GM12878 (cell line): ENCODE results near the gene PILRB. TPM values are rescaled to one million over a fixed set of nuclear protein-coding genes. Genes with fewer than 3 reads are reported as not detected.
"Not testable (repeated sequence)": the region's sequence is repeated elsewhere in the genome, so short reads cannot be mapped to it uniquely, and the experiment has no call there.

Source experiments
- ATAC-seq: fragments of 200-7000 bp; cut with Tn5 transposase; 3 replicates; pipeline ENCODE4 v1.9.1; 2020; ENCODE audit warnings: mild to moderate bottlenecking, moderate library complexity
- BruUV-seq: library from RNA; stranded (reverse); fragments of 400-500 nt; replicated peaks from 2 replicates; lab custom pipeline; 2021; lab: Mats Ljungman, UMichigan
- CTCF ChIA-PET: fragments of 300-600 bp; sonication (Branson Sonifier 250); formaldehyde crosslinking; extraction: SDS; loops from one replicate; lab custom pipeline; 2021; ENCODE audit warnings: inconsistent platforms; lab: Yijun Ruan, JAX
- POLR2A ChIA-PET: fragments of 350-600 bp; formaldehyde crosslinking; extraction: SDS; loops from one replicate; lab custom pipeline; 2021; ENCODE audit warnings: inconsistent platforms; lab: Charles Lee
- RAD21 ChIA-PET: fragments of 300-600 bp; sonication (Branson Sonifier 250); formaldehyde crosslinking; loops from one replicate; lab custom pipeline; 2023; ENCODE audit warnings: antibody characterized with exemption; ENCODE audit not compliant: unreplicated experiment; lab: Charles Lee
- SMC1A ChIA-PET: fragments of 300-600 bp; sonication (Branson Sonifier 250); formaldehyde crosslinking; loops from one replicate; lab custom pipeline; 2023; ENCODE audit not compliant: unreplicated experiment, uncharacterized antibody; lab: Charles Lee
- DNase-seq: peaks from one replicate; pipeline ENCODE4 v3.0.0-alpha.2; 2011; ENCODE audit warnings: low read depth, low spot score
- FAIRE-seq: peaks from 3 replicates; lab custom pipeline; 2011; peaks lifted over from hg19 to GRCh38; lab: Jason Lieb, UNC
- H2AFZ ChIP-seq: 2 replicates; pipeline ENCODE4 v1.6.0; 2011; ENCODE audit warnings: low read depth, low read length, control low read depth; ENCODE audit not compliant: control insufficient read depth
- H3K27ac ChIP-seq: 2 replicates; pipeline ENCODE4 v1.5.1; 2011; ENCODE audit warnings: control low read depth; ENCODE audit not compliant: control insufficient read depth, insufficient read depth
- H3K27me3 ChIP-seq, 2 experiments: replicated peaks in 1 of 2; 2 replicates each; pipeline versions ENCODE4 v1.6.0 to v1.6.1; 2011; ENCODE audit warnings: low read length in 1 of 2; ENCODE audit not compliant: control insufficient read depth in 2 of 2, insufficient read depth in 2 of 2
- H3K36me3 ChIP-seq, 2 experiments: 2 replicates each; pipeline ENCODE4 v1.5.1; 2011; ENCODE audit warnings: low read length in 1 of 2; ENCODE audit not compliant: control insufficient read depth in 2 of 2, insufficient read depth in 2 of 2
- H3K4me1 ChIP-seq: 2 replicates; pipeline ENCODE4 v1.6.1; 2011; ENCODE audit warnings: mild to moderate bottlenecking, low read length, moderate library complexity, mixed read lengths; ENCODE audit not compliant: control insufficient read depth, insufficient read depth
- H3K4me2 ChIP-seq: 2 replicates; pipeline ENCODE4 v1.6.0; 2011; ENCODE audit warnings: control low read depth; ENCODE audit not compliant: control insufficient read depth, insufficient read depth
- H3K4me3 ChIP-seq: fragments of 200-600 bp; sonication (generic); 2 replicates; pipeline ENCODE4 v1.5.1; 2016
- H3K79me2 ChIP-seq: 2 replicates; pipeline ENCODE4 v1.6.0; 2011; ENCODE audit warnings: low read length; ENCODE audit not compliant: control insufficient read depth, insufficient read depth
- H3K9ac ChIP-seq: 2 replicates; pipeline ENCODE4 v1.8.0; 2011; ENCODE audit warnings: low read length, control low read depth, mixed read lengths; ENCODE audit not compliant: control insufficient read depth, insufficient read depth
- H3K9me3 ChIP-seq: replicated peaks from 3 replicates; pipeline ENCODE4 v1.5.1; 2011; ENCODE audit warnings: mild to moderate bottlenecking, low read length; ENCODE audit not compliant: control insufficient read depth, insufficient read depth
- H4K20me1 ChIP-seq: 2 replicates; pipeline ENCODE4 v1.6.0; 2011; ENCODE audit not compliant: control insufficient read depth, insufficient read depth
- DPF2 ChIP-seq: fragments of 450-650 bp; IDR thresholded peaks from 2 replicates; pipeline ENCODE4 v1.6.1; 2017; ENCODE audit warnings: mild to moderate bottlenecking
- MTA3 ChIP-seq: IDR thresholded peaks from 2 replicates; pipeline ENCODE4 v1.6.1; 2012; ENCODE audit warnings: low read length, inconsistent platforms, borderline replicate concordance
- POLR2A ChIP-seq: IDR thresholded peaks from 2 replicates; pipeline ENCODE4 v1.6.1; 2011; ENCODE audit warnings: low read depth, mild to moderate bottlenecking, low read length
- POLR2AphosphoS2 ChIP-seq: IDR thresholded peaks from 2 replicates; pipeline ENCODE4 v1.6.1; 2011; ENCODE audit warnings: low read depth, mild to moderate bottlenecking, low read length, improper control_type of control experiment, moderate library complexity
- STAT1 ChIP-seq: fragments of 450-650 bp; conservative IDR thresholded peaks from 2 replicates; pipeline ENCODE4 v1.6.1; 2014; ENCODE audit warnings: antibody characterized with exemption, mild to moderate bottlenecking
- WGBS: methylation state at CpG from one replicate; pipeline ENCODE4 v1.1.6; 2016; ENCODE audit warnings: low lambda C conversion rate; ENCODE audit not compliant: insufficient replicate concordance, insufficient coverage; ENCODE audit errors: missing lambda C conversion rate; 5-methylcytosine and 5-hydroxymethylcytosine counted together
- in situ Hi-C: fragments of 300-500 bp; cut with MboI; formaldehyde crosslinking; loops from 9 replicates; pipeline ENCODE4 v1.14.3; 2018; ENCODE audit warnings: mixed read lengths
- intact Hi-C: fragments of 100-400 bp; cut with micrococcal nuclease; formaldehyde crosslinking; loops from one replicate; pipeline ENCODE4 v1.14.2; 2022; ENCODE audit not compliant: unreplicated experiment
- polyA plus RNA-seq, 11 experiments: library from polyadenylated mRNA; depleted of rRNA in 4 of 11; unstranded in 6 of 11; stranded (reverse) in 5 of 11; fragments of >200 nt; fragmentation: Nextera tagmentation in 4 of 11; fragmentation: Illumina TruSeq in 1 of 11; extraction: Ambion mirVana in 4 of 11; extraction: Trizol in 1 of 11; gene quantifications; 1 replicate in 1 of 11; 2 replicates in 10 of 11; pipeline versions ENCODE4 v1.2.1 to v1.2.3, GENCODE V29; 2011 to 2016; ENCODE audit warnings: inconsistent platforms in 2 of 11, missing spikeins in 2 of 11, low read depth in 1 of 11
- total RNA-seq, 4 experiments: library from RNA; depleted of rRNA in 3 of 4; stranded (reverse); fragments of >200 nt in 3 of 4; fragmentation: Illumina TruSeq in 1 of 4; extraction: Trizol in 1 of 4; gene quantifications; 2 replicates each; pipeline versions ENCODE4 v1.2.1 to v1.2.3, GENCODE V29; 2013 to 2021

Gene PILRB
- total and polyA plus RNA-seq, 10 of the 15 experiments (the other 5 are each of a cell fraction or from before 2014, with no cell fraction given): 2.6 to 50.3 (median 22.0) TPM

DNA sequence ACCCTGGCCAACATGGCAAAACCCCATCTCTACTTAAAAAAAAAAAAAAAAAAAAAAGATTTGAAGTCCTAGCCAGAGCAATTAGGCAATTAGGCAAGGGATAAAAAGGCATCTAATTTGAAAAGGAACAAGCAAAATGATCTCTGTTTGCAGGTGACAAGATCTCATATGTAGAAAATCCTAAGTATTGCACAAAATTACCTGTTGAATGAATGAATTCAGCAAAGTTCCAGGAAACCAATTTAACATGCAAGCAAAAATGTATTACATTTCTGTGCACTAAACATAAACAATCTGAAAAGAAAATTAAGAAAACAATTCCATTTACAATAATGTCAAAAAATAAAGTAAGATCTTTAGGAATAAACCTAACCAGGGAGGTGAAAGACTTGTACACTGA, 5.2 kb downstream of the PILRB start:
- no TSS peak for BruUV-seq

DNA sequence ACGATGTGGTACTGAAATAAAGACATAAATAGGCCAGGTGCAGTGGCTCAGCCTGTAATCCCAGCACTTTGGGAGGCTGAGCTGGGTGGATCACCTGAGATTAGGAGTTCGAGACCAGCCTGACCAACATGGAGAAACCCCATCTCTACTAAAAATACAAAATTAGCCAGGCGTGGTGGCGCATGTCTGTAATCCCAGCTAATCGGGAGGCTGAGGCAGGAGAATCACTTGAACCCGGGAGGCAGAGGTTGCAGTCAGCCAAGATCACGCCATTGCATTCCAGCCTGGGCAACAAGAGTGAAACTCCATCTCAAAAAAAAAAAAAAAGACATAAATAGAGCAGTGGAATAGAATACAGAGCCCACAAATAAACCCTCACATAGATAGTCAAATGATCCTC, 5.9 kb downstream of the PILRB start:
- in situ Hi-C loops, BruUV-seq, FAIRE-seq, ATAC-seq, H3K4me2 ChIP-seq, DNase-seq, H3K79me2 ChIP-seq, H3K9ac ChIP-seq, H2AFZ ChIP-seq, H3K4me3 ChIP-seq, H3K27ac ChIP-seq, H4K20me1 ChIP-seq, H3K27me3 ChIP-seq, H3K9me3 ChIP-seq: not testable (repeated sequence)
- Histone ChIP-seq H3K4me1 (peaks cover 48% of the 10 kb centered on the region), H3K36me3 (peaks cover 15 to 26% of the 10 kb centered on the region in 2 experiments)
- intact Hi-C loops: loop anchor here (10.0 kb wide), 1 partner anchor 181 kb away; no protein-coding TSS in a partner anchor
- ChIA-PET CTCF (interaction anchor here (0.6 to 3.3 kb wide), 4 partner anchors 10 to 231 kb away, joined by 3 to 39 read pairs (median 8); no protein-coding TSS in a partner anchor), POLR2A (interaction anchor here (0.5 to 1.7 kb wide), 3 partner anchors 17 to 116 kb away, joined by 3 to 6 read pairs (median 4); no protein-coding TSS in a partner anchor), RAD21 (interaction anchor here (1.0 kb wide), 1 partner anchor 196 kb away, joined by 3 read pairs; no protein-coding TSS in a partner anchor), SMC1A (interaction anchor here (0.6 to 3.6 kb wide), 9 partner anchors 11 to 231 kb away, joined by 3 to 16 read pairs (median 6); no protein-coding TSS in a partner anchor)
- 97% methylated on average over 6 of the region's 7 CpGs for WGBS

More for the DNA sequence above, 5.2 kb downstream of the PILRB start:
- no peak for DNase-seq
- H3K9me3 ChIP-seq: no peaks in the 10 kb centered on the region
- ChIA-PET RAD21 (no interaction called here), SMC1A (no interaction called here), CTCF (no interaction called here), POLR2A (no interaction called here)
- no peak for ATAC-seq
- H3K4me1 ChIP-seq: peaks cover 46% of the 10 kb centered on the region
- intact Hi-C loops (loop anchor here (10.0 kb wide), 1 partner anchor 182 kb away; no protein-coding TSS in a partner anchor), in situ Hi-C loops (no loop called here)
- peaks cover 16 to 28% of the 10 kb centered on the region in 2 experiments for H3K36me3 ChIP-seq
- H2AFZ ChIP-seq: no peak overlapping the region
- H4K20me1 ChIP-seq: no peaks in the 10 kb centered on the region
- H3K79me2 ChIP-seq: no peaks in the 10 kb centered on the region
- FAIRE-seq: no peak
- TF ChIP-seq POLR2AphosphoS2: no peak
- no peak for TF ChIP-seq STAT1
- no peak for TF ChIP-seq POLR2A
- TF ChIP-seq MTA3: no peak
- TF ChIP-seq DPF2: no peak
- no peaks in the 10 kb centered on the region for H3K27me3 ChIP-seq
- H3K9ac ChIP-seq: no peak overlapping the region
- H3K4me2 ChIP-seq: no peak overlapping the region
- no peak overlapping the region for H3K4me3 ChIP-seq
- H3K27ac ChIP-seq: no peak overlapping the region
